ENCODE data around the gene PRR20G.
"Not testable (repeated sequence)": the region's sequence is repeated elsewhere in the genome, so short reads cannot be mapped to it uniquely, and the experiment has no call there.

Gene PRR20G

DNA sequence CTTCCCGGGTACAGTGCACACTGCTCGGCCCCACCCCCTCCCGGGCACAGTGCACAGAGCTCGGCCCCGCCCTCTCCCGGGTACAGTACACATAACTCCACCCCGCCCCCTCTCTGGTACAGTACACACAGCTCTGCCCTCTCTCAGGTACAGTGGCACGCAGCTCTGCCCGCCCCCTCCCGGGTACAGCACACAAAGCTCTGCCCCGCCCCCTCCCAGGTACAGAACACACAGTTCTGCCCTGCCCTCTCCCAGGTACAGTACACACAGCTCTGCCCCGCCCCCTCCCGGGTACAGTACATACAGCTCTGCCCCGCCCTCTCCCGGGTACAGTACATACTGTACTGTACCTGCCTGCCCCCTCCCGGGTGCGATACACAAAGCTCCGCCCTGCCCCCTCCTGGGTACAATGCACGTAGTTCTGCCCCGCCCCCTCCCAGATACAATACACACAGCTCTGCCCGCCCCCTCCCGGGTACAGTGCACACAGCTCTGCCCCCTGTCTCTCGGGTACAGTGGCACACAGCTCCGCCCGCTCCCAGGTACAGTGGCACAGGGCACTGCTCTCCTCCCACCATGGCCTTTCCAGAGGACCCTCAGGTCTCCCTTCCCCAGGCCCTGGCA is 16.4 kb upstream of the PRR20G start:
- DNase-seq (ENCODE audit: low read depth, low spot score): peak; percentile 62

DNA sequence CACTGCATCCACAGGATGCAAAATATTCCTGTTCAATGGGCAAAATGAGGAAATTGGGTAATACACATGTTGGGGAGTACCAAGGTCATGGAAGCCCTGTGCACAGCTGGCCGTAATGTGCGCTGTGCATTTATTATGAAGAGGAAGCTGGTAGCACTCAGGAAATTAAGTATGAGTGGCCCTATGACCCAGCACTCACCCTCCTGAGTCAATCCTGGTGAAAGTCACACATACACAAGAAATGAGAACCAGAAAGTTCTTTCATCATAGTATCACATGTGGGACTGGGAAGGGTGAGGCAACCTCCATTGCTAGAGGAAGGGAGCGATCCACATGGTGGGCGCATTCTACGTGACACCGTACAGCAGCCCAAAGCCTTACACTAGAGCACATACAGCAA is 11.4 kb upstream of the PRR20G start:
- no peak for DNase-seq (ENCODE audit: low read depth, low spot score)
- no peak overlapping the region for H3K27ac ChIP-seq

More for the DNA sequence above, 16.4 kb upstream of the PRR20G start:
- H3K27ac ChIP-seq: peak overlapping the region; percentile 30

DNA sequence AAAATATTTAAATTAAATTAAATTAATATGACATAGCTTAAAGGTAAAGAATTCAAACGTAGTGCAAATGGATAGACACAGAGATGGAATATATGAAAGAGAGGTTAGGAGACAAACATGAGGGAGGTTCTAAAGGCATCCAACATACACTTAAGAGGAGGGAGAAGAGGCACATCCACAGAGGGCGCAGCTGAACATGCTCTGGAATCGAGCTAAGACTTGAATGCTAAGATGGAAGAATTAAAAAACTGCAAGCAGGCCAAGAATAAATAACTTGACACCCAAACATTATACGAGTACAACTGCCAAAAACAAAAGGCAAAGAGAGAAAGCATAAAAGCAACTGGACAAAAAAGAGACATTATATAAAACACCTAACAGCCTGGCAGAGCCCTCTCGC is 9.1 kb upstream of the PRR20G start:
- DNase-seq (ENCODE audit: low read depth, low spot score): no peak
- H3K27ac ChIP-seq: no peak overlapping the region

DNA sequence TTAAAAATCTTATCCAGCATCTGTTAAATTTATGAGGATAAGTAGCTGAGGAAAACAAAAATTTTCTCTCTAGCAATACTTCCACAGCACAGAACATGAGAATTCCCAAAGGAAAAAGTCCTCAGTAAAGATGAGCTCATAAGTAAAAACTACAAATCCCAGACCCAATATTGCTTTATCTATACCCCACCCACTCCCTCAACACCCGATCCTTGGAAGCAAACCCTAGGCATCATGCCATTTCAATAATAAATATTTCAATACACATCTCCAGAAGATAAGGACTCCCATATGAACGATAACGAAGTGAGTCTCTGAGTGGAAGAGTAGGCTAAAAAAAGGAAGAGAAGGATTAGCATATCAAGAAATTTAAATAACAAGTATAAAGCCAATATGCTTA is 8.3 kb upstream of the PRR20G start:
- no peak for DNase-seq (ENCODE audit: low read depth, low spot score)
- no peak overlapping the region for H3K27ac ChIP-seq

DNA sequence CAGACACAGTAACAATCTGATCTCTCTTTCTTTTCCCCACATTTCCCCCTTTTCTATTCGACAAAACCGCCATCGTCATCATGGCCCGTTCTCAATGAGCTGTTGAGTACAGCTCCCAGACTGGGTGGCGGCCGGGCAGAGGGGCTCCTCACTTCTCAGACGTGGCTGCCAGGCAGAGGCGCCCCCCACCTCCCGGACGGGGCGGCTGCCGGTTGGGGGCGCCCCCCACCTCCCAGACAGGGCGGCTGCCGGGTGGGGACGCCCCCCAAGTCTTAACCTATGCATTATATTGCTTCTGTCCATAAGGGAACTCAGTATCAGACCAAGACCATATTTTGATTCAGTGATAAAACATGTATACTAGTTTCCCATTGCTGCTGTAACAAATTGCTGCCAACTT is 5.8 kb upstream of the PRR20G start:
- not testable (repeated sequence) for H3K27ac ChIP-seq; DNase-seq (ENCODE audit: low read depth, low spot score)

DNA sequence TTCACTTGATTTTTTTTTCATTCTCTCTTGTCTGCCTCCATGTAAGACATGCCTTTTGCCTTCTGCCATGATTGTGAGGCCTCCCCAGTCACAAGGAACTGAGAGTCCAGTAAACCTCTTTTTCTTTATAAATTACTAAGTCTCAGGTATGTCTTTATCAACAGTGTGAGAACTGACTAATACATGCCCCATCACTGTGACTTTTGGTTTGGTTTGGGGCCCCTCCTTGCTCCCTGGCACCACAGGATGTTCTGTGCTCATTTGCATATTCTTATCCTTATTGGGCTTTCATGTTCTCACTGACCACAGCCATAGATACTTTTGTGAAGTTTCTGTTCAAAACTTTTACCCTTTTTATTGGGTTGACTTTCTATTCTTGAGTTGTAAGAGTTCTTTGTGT is 3.8 kb upstream of the PRR20G start:
- H3K27ac ChIP-seq: no peak overlapping the region
- no peak for DNase-seq (ENCODE audit: low read depth, low spot score)

DNA sequence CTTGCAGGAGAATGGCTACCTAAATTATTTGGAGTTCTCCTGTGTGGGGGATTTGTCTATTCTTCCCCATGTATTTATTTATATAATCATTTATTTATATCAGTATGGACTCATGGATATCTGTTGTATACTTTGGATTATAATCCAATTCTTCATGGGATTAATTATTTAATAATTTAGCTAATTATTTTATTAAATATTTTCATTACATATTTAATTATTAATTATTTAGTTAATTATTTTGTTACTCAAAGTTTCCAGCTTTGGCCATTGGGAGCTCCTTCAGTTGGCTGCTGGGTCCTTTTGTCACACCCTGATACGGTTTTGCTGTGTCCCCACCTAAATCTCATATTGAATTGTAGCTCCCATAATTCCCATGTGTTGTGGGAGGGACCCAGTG is 3.3 kb upstream of the PRR20G start:
- no peak for DNase-seq (ENCODE audit: low read depth, low spot score)
- no peak overlapping the region for H3K27ac ChIP-seq

DNA sequence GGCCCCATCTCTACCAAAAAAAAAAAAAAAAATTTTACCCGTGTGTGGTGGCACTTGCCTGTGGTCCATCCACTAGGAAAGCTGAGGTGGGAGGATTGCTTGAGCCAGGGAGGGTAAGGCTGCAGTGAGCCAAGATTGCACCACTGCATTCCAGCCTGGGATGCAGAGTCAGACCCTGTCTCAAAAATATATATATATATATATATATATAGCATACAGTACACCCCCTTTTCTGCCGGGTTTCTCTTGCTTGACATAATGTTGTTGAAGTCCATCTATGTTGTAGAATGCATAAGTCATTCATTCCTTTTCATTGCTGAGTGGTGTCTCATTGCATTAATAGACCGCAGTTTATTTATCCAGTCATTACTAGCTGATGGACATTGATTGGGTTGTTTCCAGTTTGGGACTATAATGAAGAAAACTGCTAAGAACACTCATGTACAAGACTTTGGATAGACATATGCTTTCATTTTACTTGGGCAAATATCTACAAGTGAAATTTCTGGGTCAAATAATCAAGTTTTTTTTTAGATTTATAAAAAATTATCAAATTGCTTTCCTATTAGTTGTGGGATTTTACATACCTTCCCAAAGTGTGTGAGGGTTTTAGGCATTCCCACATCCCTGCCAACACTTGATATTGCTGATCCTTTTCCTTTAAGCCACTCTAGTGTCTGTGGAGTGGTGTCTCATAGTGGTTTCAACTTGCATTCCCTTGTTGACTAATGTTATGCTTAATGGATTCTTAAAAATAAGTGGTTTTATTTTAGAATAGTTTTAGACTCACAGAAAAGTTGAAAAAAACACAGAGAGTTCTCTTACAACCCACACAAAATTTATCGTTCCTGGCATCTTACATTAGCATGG is 2.1 kb upstream of the PRR20G start:
- no peak for DNase-seq (ENCODE audit: low read depth, low spot score)
- H3K27ac ChIP-seq: no peak overlapping the region

DNA sequence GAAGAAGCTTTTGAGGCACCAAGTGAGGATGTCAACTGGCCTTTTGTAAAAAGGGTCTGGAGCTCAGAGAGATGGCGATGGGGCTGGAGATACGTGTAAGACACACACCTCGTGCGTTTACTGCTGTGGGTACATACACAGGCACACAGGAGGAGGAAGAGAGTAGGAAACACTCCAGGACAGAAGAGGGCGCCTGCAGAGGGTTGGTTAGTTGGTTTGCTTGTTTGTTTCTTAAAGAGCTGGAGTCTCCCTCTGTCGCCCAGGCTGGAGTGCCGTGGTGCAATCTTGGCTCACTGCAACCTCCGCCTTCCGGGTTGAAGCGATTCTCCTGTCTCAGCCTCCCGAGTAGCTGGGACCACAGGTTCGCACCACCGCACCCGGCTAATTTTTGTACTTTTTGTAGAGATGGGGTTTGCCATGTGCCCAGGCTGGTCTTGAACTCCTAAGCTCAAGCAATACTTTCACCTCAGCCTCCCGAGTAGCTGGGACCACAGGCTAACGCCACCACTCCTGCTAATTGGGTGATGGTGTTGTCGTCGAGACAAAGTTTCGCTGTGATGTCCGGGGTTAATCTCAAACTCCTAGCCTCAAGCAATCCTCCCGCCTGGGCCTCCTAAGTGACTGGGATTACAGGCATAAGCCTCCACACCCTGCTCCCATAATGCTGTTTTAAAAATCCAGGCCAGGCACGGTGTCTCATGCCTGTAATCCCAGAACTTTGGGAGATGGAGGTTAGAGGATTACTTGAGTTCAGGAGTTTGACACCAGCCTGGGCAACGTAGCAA is 1.3 kb upstream of the PRR20G start:
- DNase-seq (ENCODE audit: low read depth, low spot score): no peak
- H3K27ac ChIP-seq: no peak overlapping the region

DNA sequence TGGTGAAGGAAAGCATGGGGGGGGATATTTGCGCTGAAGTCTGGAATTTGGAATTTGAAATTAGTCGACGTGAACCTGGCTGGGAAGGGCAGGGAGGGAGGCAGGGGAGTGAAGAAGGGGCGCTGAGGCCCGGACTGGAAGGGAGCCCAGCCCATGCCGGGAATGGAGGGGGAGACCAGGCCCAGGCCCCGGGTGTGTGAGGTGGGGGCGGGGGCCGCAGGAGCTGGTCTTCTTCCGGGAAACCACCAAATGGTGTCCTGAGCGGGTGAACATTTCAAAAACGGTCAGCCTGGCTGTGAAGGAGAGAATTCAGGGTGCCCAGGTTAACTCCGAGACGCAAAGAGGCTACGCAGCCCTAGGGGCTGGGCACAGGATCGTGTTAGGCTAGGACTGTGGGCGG is 497 bp upstream of the PRR20G start:
- no peak overlapping the region for H3K27ac ChIP-seq
- no peak for DNase-seq (ENCODE audit: low read depth, low spot score)

DNA sequence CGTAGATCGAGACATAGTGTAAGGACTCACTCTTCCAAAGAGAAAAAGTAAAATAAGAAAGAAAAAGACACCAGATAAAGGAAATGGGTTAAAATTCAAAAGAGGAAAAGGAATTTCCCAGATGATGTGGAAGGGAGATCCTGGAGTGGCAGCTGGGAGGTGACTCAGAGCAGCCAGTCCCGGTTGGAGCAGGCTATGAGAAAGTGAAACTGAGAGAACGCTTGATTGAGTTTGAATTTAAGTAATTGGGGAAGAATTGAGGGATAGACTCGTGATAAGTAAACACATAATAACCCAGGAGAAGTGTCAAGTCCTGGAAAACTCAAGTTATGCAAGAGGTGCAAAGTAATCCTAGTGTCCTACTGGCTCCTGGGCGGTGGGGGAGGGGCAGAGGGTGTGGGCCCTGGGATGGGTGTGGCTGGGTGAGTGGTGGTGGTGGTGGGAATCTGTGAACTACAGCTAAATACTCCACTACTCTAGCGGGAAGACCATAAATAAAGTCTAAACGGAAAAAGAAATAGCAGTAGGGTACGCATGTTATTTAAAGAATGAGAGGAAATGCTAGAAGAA is 1.2 kb downstream of the PRR20G start:
- peak overlapping the region; percentile 41 for H3K27ac ChIP-seq
- DNase-seq (ENCODE audit: low read depth, low spot score): peak; percentile 29

DNA sequence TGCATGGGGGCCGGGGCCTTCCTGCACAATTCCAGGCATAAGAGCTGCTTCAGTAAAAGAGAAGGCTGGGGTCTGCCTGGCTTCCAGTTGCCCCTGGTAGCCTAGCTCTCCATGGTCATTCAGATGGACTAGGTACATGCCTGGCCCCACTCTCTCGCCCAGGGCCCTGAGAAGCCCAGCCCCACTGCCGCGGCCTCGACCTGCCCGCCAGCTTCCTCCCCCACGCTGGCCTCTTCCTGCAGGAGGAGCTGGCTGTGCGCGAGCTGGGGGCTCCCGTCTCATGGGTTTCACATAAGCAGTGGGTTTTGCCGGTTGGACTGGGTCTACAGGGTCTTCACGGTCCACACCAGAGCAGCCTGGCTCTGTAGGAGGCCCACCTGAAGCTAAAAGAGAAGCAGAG is 3.6 kb downstream of the PRR20G start:
- H3K27ac ChIP-seq: no peak overlapping the region
- no peak for DNase-seq (ENCODE audit: low read depth, low spot score)

DNA sequence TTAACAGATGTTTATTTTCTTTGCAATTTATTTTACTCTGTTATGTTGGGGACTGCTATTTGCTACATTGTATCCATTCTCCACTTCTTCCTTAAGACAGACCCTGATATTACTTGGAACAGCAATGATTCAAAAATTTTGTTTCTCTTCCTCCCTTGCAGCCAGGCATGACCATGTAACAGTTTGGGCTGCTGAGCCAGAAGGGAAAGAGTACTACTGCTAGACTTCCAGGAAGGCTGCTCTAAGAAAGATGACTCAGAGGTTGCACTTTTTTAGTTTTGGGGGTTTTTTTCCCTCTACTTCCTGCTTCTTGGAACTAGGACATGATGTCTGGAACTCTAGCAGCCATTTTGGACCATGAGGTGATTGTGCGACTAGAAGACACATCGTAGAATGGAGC is 10.3 kb downstream of the PRR20G start:
- H3K27ac ChIP-seq: no peak overlapping the region
- DNase-seq (ENCODE audit: low read depth, low spot score): no peak

DNA sequence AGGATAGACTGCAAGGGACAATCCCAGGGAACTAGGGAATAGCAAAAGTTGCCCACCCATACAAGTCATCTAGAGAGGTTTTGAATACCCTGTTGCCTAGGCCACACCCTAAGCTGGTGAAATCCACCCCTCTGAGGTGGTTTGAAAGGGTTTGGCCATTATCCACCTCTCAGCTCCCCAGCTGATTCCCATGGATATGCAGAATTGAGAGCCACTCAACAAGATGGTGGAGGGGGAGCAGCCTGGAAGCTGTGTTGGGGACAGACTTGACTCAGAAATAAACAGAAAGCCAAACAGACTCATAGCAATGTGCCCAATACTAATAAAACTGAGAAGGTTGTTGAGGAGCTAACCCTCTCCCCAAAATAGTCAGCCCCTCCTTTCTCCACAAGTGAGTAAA is 10.9 kb downstream of the PRR20G start:
- no peak overlapping the region for H3K27ac ChIP-seq
- no peak for DNase-seq (ENCODE audit: low read depth, low spot score)

DNA sequence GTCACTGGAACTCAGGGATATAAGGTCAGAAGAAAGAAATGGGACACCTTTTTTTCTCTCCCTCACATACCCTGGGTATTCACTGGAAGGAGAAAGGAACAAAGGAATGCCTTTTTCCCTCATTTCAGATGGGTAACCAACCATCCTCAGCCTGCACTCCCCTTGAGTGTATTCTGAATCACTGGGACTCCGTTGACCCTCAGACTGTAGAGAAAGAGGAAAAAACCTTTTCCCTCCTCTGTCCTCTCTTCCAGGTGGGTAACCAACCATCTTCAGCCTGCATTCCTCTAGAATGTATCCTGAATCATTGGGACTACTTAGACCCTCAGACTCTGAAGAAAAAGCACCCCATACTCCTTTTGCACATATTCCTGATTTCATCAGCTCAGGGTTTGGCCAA is 11.4 kb downstream of the PRR20G start:
- H3K27ac ChIP-seq: peak overlapping the region; percentile 86
- no peak for DNase-seq (ENCODE audit: low read depth, low spot score)

DNA sequence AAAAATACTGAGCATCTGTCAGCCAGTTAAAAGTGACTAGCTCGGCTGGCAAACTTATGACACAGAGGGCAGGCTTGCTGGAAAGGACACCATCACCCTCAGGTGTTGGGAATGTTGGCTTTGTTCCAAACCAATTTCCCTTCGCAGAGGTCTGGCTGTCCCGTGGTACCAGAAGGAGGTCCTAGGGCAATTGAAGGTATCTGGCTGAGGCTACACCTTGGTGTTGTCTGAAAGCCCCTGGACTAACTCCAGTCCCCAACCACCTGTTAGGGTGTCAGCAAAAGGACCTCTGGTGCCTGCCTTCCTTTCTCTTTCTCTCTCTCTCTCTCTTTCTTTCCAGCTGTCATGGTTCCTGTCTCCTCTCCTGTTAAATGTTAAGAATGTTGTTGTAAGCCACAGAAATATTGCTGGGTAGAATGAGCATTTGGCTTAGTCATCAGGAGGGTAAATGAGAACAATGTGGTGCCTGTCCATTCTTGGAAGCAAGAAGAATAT is 12.5 kb downstream of the PRR20G start:
- H3K27ac ChIP-seq: peak overlapping the region; percentile 86
- DNase-seq (ENCODE audit: low read depth, low spot score): peak; percentile 49

DNA sequence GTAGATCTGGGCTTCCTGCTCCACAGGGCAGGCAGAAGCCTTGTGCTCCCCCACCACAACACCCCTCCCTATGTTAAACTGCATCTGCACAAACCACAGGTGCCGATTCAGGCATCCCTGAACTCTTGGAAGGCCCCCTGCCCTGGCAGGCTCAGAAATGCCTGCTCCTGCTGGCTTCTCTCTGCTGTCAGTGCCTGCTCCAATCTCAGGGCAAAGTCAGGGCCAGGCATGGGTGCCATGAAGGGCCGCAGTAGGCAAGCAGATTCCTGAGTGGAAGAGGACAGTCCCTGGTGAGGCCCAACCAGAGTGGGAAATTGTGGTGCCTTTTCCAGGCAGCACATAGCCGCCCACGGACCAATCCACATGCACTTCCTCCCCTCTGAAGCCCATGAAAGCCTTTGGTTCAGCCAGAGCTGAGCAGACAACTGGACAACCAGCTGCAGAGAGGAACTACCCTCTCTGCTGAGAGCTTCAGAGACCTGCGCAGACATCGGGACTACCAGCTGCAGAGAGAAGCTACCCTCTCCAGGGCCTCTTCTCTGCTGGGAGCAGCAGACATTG is 13.6 kb downstream of the PRR20G start:
- no peak for DNase-seq (ENCODE audit: low read depth, low spot score)
- peak overlapping the region; percentile 86 for H3K27ac ChIP-seq

DNA sequence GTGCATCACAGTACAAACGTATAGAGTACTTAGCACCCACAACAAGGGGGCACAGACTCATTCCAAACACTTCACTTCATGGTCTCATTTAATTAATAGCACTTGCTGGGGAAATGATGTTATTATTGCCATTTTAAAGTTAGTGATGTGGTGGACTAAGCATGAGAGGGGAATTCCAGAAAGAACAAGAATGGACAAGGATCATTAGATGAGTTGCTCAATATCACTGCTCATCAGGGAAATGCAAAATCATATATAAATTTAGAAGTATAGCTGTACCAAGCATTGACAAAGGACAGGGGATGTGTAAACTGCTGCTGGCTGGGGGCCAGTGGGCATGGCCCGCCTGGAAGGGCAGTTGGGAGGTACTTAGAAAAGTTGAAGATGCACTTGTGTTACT is 14.6 kb downstream of the PRR20G start:
- H3K27ac ChIP-seq: no peak overlapping the region
- peak; percentile 20 for DNase-seq (ENCODE audit: low read depth, low spot score)

DNA sequence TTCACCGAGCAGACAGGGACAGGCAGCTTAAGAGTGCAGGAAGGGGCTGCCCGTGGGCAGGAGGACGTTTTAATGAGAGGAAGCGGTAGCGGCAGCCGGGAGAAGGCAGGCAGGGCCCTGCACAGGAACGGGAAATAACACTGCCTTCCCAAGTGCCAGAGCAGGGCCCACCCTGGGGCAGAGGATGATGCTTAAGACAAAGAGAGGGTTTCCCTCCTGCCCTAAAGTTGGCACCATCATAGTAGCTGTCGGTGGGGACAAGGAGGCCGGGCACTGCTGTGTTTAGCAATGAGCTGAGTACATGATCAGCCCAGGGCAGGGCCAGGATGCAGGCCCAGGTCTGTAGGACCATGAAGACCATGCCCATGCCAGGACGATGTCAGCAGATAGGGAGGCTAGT is 21.7 kb downstream of the PRR20G start:
- no peak for DNase-seq (ENCODE audit: low read depth, low spot score)
- H3K27ac ChIP-seq: no peak overlapping the region

DNA sequence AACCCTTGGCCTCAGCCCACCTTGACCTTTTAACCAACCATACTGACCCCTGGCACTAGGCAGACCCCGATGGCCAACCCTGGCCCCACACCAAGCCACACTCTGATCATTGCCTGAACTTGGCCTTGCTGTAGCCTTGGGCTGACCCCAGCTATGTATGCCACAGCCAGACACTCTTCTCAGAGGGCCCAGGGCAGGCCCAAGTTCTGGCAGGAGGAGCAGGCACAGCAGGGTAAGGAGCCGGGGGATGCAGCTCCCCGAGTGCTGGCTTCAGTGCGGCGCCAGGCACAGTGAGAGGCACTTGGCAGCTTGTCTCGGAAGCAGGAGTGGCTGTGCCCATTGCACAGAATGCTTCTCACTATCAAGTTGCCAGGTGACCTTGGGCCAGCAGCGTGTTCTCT is 22.3 kb downstream of the PRR20G start:
- DNase-seq (ENCODE audit: low read depth, low spot score): no peak

More for the DNA sequence above, 22.3 kb downstream of the PRR20G start:
- H3K27ac ChIP-seq: no peak overlapping the region
